Measurements from ENCODE around the gene FMO1.

Gene FMO1

DNA sequence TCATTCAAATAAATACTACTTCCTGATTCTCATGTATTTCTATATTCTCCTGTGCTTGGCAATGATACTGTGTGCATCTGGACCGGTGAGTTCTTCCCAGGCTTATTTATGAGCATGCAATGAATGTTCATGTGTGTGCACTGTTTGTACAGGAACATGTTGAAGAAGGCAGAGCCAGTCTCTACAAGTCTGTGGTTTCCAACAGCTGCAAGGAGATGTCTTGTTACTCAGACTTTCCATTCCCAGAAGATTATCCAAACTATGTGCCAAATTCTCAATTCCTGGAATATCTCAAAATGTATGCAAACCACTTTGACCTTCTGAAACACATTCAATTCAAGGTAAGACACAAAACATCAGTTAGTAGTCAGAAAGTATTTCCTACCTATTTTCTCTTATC is 19.1 kb downstream of the FMO1 start:
- no peak overlapping the region for H2AFZ ChIP-seq
- TF ChIP-seq, protein P1, sequence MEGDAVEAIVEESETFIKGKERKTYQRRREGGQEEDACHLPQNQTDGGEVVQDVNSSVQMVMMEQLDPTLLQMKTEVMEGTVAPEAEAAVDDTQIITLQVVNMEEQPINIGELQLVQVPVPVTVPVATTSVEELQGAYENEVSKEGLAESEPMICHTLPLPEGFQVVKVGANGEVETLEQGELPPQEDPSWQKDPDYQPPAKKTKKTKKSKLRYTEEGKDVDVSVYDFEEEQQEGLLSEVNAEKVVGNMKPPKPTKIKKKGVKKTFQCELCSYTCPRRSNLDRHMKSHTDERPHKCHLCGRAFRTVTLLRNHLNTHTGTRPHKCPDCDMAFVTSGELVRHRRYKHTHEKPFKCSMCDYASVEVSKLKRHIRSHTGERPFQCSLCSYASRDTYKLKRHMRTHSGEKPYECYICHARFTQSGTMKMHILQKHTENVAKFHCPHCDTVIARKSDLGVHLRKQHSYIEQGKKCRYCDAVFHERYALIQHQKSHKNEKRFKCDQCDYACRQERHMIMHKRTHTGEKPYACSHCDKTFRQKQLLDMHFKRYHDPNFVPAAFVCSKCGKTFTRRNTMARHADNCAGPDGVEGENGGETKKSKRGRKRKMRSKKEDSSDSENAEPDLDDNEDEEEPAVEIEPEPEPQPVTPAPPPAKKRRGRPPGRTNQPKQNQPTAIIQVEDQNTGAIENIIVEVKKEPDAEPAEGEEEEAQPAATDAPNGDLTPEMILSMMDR (IDR thresholded peaks at IDR 0.05): no peak
- H3K4me1 ChIP-seq: no peaks in the 10 kb centered on the region
- no peaks in the 10 kb centered on the region for H3K27me3 ChIP-seq (ENCODE audit: control insufficient read depth, insufficient read depth, low read length)
- H3K9me3 ChIP-seq (ENCODE audit: control insufficient read depth, low read length): no peaks in the 10 kb centered on the region
- H3K27ac ChIP-seq: no peak overlapping the region
- H3K79me2 ChIP-seq: no peaks in the 10 kb centered on the region
- H3K4me2 ChIP-seq (ENCODE audit: low read length): no peak overlapping the region
- H3K4me3 ChIP-seq (ENCODE audit: low read depth, low read length): no peak overlapping the region
- H3K36me3 ChIP-seq (ENCODE audit: control insufficient read depth, insufficient read depth, low read length): no peaks in the 10 kb centered on the region
- no peak overlapping the region for H3K9ac ChIP-seq

GRCh38 chr1:171270806-171271205 is 22.5 kb downstream of the FMO1 start:
- no peak overlapping the region for H3K4me3 ChIP-seq (ENCODE audit: low read depth, low read length)
- H3K79me2 ChIP-seq: no peaks in the 10 kb centered on the region
- no peak overlapping the region for H3K4me2 ChIP-seq (ENCODE audit: low read length)
- no peak overlapping the region for H3K27ac ChIP-seq
- H3K4me1 ChIP-seq: no peaks in the 10 kb centered on the region
- no peaks in the 10 kb centered on the region for H3K36me3 ChIP-seq (ENCODE audit: control insufficient read depth, insufficient read depth, low read length)
- H3K9ac ChIP-seq: no peak overlapping the region
- no peaks in the 10 kb centered on the region for H3K27me3 ChIP-seq (ENCODE audit: control insufficient read depth, insufficient read depth, low read length)
- TF ChIP-seq, protein P1 (IDR thresholded peaks at IDR 0.05): no peak
- H3K9me3 ChIP-seq (ENCODE audit: control insufficient read depth, low read length): no peaks in the 10 kb centered on the region
- H2AFZ ChIP-seq: no peak overlapping the region

DNA sequence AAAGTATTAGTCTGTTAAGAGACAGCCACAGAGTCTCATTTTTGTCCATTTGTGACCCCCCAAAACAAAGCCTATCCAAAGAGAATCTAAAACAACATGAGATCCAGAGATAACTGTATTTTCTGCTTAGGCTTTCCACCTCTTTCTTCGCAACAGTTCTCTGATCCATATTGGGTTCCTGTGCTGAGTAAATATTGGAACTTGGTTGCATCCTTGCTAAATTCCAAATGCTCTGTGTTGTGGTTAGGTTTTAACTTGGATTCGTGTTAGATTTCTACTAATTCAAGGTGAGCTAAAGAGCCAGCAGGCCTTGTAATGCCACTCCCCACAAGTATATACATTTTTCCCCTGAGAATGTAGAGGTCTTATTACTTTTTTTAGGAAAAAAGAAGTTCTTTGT is 29.2 kb downstream of the FMO1 start:
- H3K4me3 ChIP-seq (ENCODE audit: low read depth, low read length): no peak overlapping the region
- no peak overlapping the region for H2AFZ ChIP-seq
- no peaks in the 10 kb centered on the region for H3K27me3 ChIP-seq (ENCODE audit: control insufficient read depth, insufficient read depth, low read length)
- no peaks in the 10 kb centered on the region for H3K9me3 ChIP-seq (ENCODE audit: control insufficient read depth, low read length)
- TF ChIP-seq, protein P1 (IDR thresholded peaks at IDR 0.05): no peak
- H3K36me3 ChIP-seq (ENCODE audit: control insufficient read depth, insufficient read depth, low read length): no peaks in the 10 kb centered on the region
- no peak overlapping the region for H3K4me2 ChIP-seq (ENCODE audit: low read length)
- no peak overlapping the region for H3K9ac ChIP-seq
- no peaks in the 10 kb centered on the region for H3K79me2 ChIP-seq
- H3K27ac ChIP-seq: no peak overlapping the region
- no peaks in the 10 kb centered on the region for H3K4me1 ChIP-seq

GRCh38 chr1:171279234-171279633 is 30.9 kb downstream of the FMO1 start:
- no peaks in the 10 kb centered on the region for H3K4me1 ChIP-seq
- TF ChIP-seq, protein P1 (IDR thresholded peaks at IDR 0.05): no peak
- no peaks in the 10 kb centered on the region for H3K27me3 ChIP-seq (ENCODE audit: control insufficient read depth, insufficient read depth, low read length)
- H3K4me3 ChIP-seq (ENCODE audit: low read depth, low read length): no peak overlapping the region
- H3K4me2 ChIP-seq (ENCODE audit: low read length): no peak overlapping the region
- H2AFZ ChIP-seq: no peak overlapping the region
- no peak overlapping the region for H3K9ac ChIP-seq
- no peak overlapping the region for H3K27ac ChIP-seq
- H3K79me2 ChIP-seq: no peaks in the 10 kb centered on the region
- H3K9me3 ChIP-seq (ENCODE audit: control insufficient read depth, low read length): no peaks in the 10 kb centered on the region
- H3K36me3 ChIP-seq (ENCODE audit: control insufficient read depth, insufficient read depth, low read length): no peaks in the 10 kb centered on the region

GRCh38 chr1:171279678-171280077 is 31.4 kb downstream of the FMO1 start:
- H3K9me3 ChIP-seq (ENCODE audit: control insufficient read depth, low read length): no peaks in the 10 kb centered on the region
- H3K27me3 ChIP-seq (ENCODE audit: control insufficient read depth, insufficient read depth, low read length): no peaks in the 10 kb centered on the region
- no peak overlapping the region for H3K4me2 ChIP-seq (ENCODE audit: low read length)
- no peak overlapping the region for H3K9ac ChIP-seq
- TF ChIP-seq, protein P1 (IDR thresholded peaks at IDR 0.05): no peak
- H2AFZ ChIP-seq: no peak overlapping the region
- no peaks in the 10 kb centered on the region for H3K4me1 ChIP-seq
- H3K36me3 ChIP-seq (ENCODE audit: control insufficient read depth, insufficient read depth, low read length): no peaks in the 10 kb centered on the region
- no peak overlapping the region for H3K4me3 ChIP-seq (ENCODE audit: low read depth, low read length)
- H3K27ac ChIP-seq: no peak overlapping the region
- no peaks in the 10 kb centered on the region for H3K79me2 ChIP-seq
